ENCODE measurements around the gene DOCK2. TPM values are rescaled to one million over a fixed set of nuclear protein-coding genes. Genes with fewer than 3 reads are reported as not detected.

DOCK2 gene
- total and polyA plus RNA-seq, 9 of the 15 experiments (the other 6 are each of a cell fraction or from before 2014, with no cell fraction given), result 4.5 to 42.6 (median 20.5) TPM

DNA sequence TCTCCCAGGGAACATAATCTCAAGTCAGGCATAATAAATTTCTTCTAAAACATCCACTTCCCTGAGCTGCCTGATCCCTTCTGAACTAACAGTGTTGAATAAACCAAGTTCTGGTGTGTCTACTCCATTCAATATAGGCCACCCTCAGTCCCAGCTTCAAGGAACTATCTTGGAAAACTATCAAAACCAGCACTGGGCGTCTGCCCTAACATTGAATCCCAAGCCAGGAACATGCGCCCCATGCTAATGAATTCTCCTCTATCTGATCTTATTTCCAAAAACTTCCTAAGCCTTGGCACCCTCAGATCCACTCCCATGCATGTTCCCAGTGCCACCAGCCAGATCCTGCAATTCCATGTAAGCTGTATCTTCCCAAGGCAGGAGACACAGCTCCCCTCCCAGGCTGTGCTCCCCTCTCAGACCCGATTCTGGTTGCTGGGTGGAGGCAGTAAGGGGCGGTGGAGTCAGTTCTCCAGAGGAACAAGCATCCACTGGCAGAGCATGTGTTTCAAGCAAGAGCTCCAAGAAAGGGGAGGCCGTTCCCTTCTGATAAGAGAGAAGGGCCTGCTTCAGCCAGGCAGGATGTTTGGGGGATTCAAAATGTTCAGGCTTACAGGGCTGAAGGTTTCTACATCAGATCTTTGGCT is 455.5 kb downstream of the DOCK2 start:
- Histone ChIP-seq H4K20me1 (replicated peaks; ENCODE audit: control insufficient read depth, insufficient read depth, low read length) (no peaks in the 10 kb centered on the region), H3K27me3 (ENCODE audit: control insufficient read depth in 2 of 2, insufficient read depth in 2 of 2, low read length in 2 of 2) (peaks cover 0 to 16% of the 10 kb centered on the region in 2 experiments; a peak in 2 of 5 replicates), H3K79me2 (ENCODE audit: control insufficient read depth, insufficient read depth, low read length) (no peaks in the 10 kb centered on the region), H3K9me3 (replicated peaks; ENCODE audit: control insufficient read depth, insufficient read depth, low read depth, low read length) (no peaks in the 10 kb centered on the region), H3K4me1 (replicated peaks in 1 of 2; ENCODE audit: control insufficient read depth in 2 of 2, insufficient read depth in 2 of 2, low read length in 2 of 2) (no peaks in the 10 kb centered on the region; a peak in 1 of 5 replicates), H3K27ac (ENCODE audit: extremely low read depth, low read depth, low read length) (no peak overlapping the region), H3K4me3 (no peak overlapping the region), H3K4me2 (ENCODE audit: insufficient read depth, low read length) (no peak overlapping the region), H2AFZ (ENCODE audit: low read depth, low read length) (no peak overlapping the region), H3K9me1 (ENCODE audit: control insufficient read depth, insufficient read depth, low read length) (no peaks in the 10 kb centered on the region), H3K9ac (ENCODE audit: insufficient read depth in 1 of 2, low read depth in 2 of 2, low read length in 2 of 2) (no peak overlapping the region), H3K36me3 (ENCODE audit: control insufficient read depth, insufficient read depth, low read length) (no peaks in the 10 kb centered on the region)
- FAIRE-seq (no peak), ATAC-seq (no peak), DNase-seq (ENCODE audit: extremely low read depth in 1 of 4, low spot score in 3 of 4) (peak in 1 of 4 experiments; percentile 2)
- ChIA-PET CTCF (ENCODE audit: low intra/inter-chr PET ratio) (no interaction called here), POLR2A (interaction anchor here (1.2 kb wide), 1 partner anchor 12 kb away, joined by 3 read pairs; no protein-coding TSS in a partner anchor)
- BruUV-seq (replicated peaks), result no TSS peak
- in situ Hi-C loops (cut with MboI), result loop anchor here (10.0 kb wide), 1 partner anchor 322 kb away; no protein-coding TSS in a partner anchor
- 2% methylated on average over 5 of the region's 5 CpGs for WGBS (ENCODE audit: insufficient coverage, low coverage, missing lambda C conversion rate)
- intact Hi-C loops (cut with micrococcal nuclease), result no loop called here
- TF ChIP-seq RUNX1 (IDR thresholded peaks at IDR 0.05; ENCODE audit: low read depth) (no peak), GTF2A2 (tag; IDR thresholded peaks at IDR 0.05) (no peak), NCOR1 (IDR thresholded peaks at IDR 0.05) (no peak), ZNF124 (CRISPR knock-in tag; IDR thresholded peaks at IDR 0.05) (no peak), FOXJ2 (tag; IDR thresholded peaks at IDR 0.05) (no peak), CEBPG (CRISPR knock-in tag; IDR thresholded peaks at IDR 0.05) (no peak), CEBPG (tag; conservative IDR thresholded peaks at IDR 0.05 in 1 of 2, IDR thresholded peaks at IDR 0.05 in 1 of 2) (no peak), POLR2G (IDR thresholded peaks at IDR 0.05; ENCODE audit: low read depth, low read length) (no peak), KDM4B (IDR thresholded peaks at IDR 0.05; ENCODE audit: borderline replicate concordance in 2 of 2, low read depth in 1 of 2) (no peak), ADNP (tag; IDR thresholded peaks at IDR 0.05) (no peak), ZNF707 (CRISPR knock-in tag; conservative IDR thresholded peaks at IDR 0.05) (no peak), RBM39 (optimal IDR thresholded peaks at IDR 0.05; ENCODE audit: low read depth, low read length) (no peak), SAFB (IDR thresholded peaks at IDR 0.05; ENCODE audit: borderline replicate concordance, low read depth, low read length) (no peak)
- TF ChIP-seq, protein P1, sequence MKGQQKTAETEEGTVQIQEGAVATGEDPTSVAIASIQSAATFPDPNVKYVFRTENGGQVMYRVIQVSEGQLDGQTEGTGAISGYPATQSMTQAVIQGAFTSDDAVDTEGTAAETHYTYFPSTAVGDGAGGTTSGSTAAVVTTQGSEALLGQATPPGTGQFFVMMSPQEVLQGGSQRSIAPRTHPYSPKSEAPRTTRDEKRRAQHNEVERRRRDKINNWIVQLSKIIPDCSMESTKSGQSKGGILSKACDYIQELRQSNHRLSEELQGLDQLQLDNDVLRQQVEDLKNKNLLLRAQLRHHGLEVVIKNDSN (CRISPR knock-in tag; IDR thresholded peaks at IDR 0.05), result no peak
- TF ChIP-seq, protein P2, sequence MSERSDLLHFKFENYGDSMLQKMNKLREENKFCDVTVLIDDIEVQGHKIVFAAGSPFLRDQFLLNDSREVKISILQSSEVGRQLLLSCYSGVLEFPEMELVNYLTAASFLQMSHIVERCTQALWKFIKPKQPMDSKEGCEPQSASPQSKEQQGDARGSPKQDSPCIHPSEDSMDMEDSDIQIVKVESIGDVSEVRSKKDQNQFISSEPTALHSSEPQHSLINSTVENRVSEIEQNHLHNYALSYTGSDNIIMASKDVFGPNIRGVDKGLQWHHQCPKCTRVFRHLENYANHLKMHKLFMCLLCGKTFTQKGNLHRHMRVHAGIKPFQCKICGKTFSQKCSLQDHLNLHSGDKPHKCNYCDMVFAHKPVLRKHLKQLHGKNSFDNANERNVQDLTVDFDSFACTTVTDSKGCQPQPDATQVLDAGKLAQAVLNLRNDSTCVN (CRISPR knock-in tag; IDR thresholded peaks at IDR 0.05), result no peak
- TF ChIP-seq, protein P3, sequence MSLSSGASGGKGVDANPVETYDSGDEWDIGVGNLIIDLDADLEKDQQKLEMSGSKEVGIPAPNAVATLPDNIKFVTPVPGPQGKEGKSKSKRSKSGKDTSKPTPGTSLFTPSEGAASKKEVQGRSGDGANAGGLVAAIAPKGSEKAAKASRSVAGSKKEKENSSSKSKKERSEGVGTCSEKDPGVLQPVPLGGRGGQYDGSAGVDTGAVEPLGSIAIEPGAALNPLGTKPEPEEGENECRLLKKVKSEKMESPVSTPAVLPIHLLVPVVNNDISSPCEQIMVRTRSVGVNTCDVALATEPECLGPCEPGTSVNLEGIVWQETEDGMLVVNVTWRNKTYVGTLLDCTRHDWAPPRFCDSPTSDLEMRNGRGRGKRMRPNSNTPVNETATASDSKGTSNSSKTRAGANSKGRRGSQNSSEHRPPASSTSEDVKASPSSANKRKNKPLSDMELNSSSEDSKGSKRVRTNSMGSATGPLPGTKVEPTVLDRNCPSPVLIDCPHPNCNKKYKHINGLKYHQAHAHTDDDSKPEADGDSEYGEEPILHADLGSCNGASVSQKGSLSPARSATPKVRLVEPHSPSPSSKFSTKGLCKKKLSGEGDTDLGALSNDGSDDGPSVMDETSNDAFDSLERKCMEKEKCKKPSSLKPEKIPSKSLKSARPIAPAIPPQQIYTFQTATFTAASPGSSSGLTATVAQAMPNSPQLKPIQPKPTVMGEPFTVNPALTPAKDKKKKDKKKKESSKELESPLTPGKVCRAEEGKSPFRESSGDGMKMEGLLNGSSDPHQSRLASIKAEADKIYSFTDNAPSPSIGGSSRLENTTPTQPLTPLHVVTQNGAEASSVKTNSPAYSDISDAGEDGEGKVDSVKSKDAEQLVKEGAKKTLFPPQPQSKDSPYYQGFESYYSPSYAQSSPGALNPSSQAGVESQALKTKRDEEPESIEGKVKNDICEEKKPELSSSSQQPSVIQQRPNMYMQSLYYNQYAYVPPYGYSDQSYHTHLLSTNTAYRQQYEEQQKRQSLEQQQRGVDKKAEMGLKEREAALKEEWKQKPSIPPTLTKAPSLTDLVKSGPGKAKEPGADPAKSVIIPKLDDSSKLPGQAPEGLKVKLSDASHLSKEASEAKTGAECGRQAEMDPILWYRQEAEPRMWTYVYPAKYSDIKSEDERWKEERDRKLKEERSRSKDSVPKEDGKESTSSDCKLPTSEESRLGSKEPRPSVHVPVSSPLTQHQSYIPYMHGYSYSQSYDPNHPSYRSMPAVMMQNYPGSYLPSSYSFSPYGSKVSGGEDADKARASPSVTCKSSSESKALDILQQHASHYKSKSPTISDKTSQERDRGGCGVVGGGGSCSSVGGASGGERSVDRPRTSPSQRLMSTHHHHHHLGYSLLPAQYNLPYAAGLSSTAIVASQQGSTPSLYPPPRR (CRISPR knock-in tag; IDR thresholded peaks at IDR 0.05; ENCODE audit: borderline replicate concordance), result no peak

Data from K562 (cell line).